HepG2 (cell line): ENCODE results near the gene GOT1. TPM values are rescaled to one million over a fixed set of nuclear protein-coding genes. Genes with fewer than 3 reads are reported as not detected.

Experiments
- ATAC-seq: fragments of 200-7000 bp; cut with Tn5 transposase; 3 replicates; pipeline ENCODE4 v1.9.1; 2020; ENCODE audit warnings: mild to moderate bottlenecking, moderate library complexity
- BruUV-seq: library from RNA; stranded (reverse); fragments of 400-500 nt; replicated peaks from 2 replicates; lab custom pipeline; 2021; lab: Mats Ljungman, UMichigan
- CTCF ChIA-PET: fragments of 300-600 bp; formaldehyde crosslinking; extraction: SDS; loops from one replicate; lab custom pipeline; 2021; ENCODE audit warnings: low total read pairs, inconsistent platforms, low intra/inter-chr PET ratio; lab: Yijun Ruan, JAX
- POLR2A ChIA-PET: fragments of 350-600 bp; sonication (Branson Sonifier 250); formaldehyde crosslinking; loops from one replicate; lab custom pipeline; 2020; ENCODE audit warnings: antibody characterized with exemption, inconsistent platforms; lab: Yijun Ruan, JAX
- DNase-seq: peaks from one replicate; pipeline ENCODE4 v3.0.0-alpha.2; 2015; ENCODE audit warnings: low spot score
- FAIRE-seq: peaks from 3 replicates; lab custom pipeline; 2011; peaks lifted over from hg19 to GRCh38; lab: Jason Lieb, UNC
- H2AFZ ChIP-seq: one replicate; pipeline ENCODE4 v1.6.1; 2011; ENCODE audit warnings: low read length, inconsistent platforms
- H3K27ac ChIP-seq: fragments of 300-600 bp; 3 replicates; pipeline ENCODE4 v1.8.0; 2011; ENCODE audit warnings: mixed run types, mild to moderate bottlenecking, mixed read lengths, low read length, inconsistent platforms; ENCODE audit not compliant: insufficient read depth; ENCODE audit errors: extremely low read length
- H3K27me3 ChIP-seq, 2 experiments: fragments of 200-600 bp in 1 of 2; 2 replicates in 1 of 2; 3 replicates in 1 of 2; pipeline versions ENCODE4 v1.6.0 to v1.8.0; 2011; ENCODE audit warnings: low read length in 2 of 2, mild to moderate bottlenecking in 2 of 2, moderate library complexity in 2 of 2, inconsistent platforms in 1 of 2; ENCODE audit not compliant: insufficient read depth in 2 of 2, control insufficient read depth in 1 of 2
- H3K36me3 ChIP-seq, 2 experiments: fragments of 200-600 bp in 1 of 2; replicated peaks in 1 of 2; 2 replicates in 1 of 2; 3 replicates in 1 of 2; pipeline versions ENCODE4 v1.5.1 to v1.8.0; 2011; ENCODE audit warnings: low read length in 2 of 2, inconsistent platforms in 1 of 2; ENCODE audit not compliant: insufficient read depth in 2 of 2, control insufficient read depth in 1 of 2
- H3K4me1 ChIP-seq: 2 replicates; pipeline ENCODE4 v1.5.1; 2012; ENCODE audit warnings: low read length, inconsistent platforms; ENCODE audit not compliant: insufficient read depth
- H3K4me2 ChIP-seq: 2 replicates; pipeline ENCODE4 v1.6.0; 2011; ENCODE audit warnings: low read depth, low read length, inconsistent platforms
- H3K4me3 ChIP-seq, 3 experiments: fragments of 200-600 bp in 1 of 3; sonication (generic), shearing (Covaris generic) in 1 of 3; replicated peaks in 1 of 3; 2 replicates each; pipeline ENCODE4 v1.5.1; 2011 to 2016; ENCODE audit warnings: low read length in 3 of 3, inconsistent platforms in 2 of 3, low read depth in 2 of 3, mild to moderate bottlenecking in 2 of 3, control low read depth in 1 of 3, mixed read lengths in 1 of 3; ENCODE audit not compliant: insufficient read depth in 1 of 3
- H3K79me2 ChIP-seq: one replicate; pipeline ENCODE4 v1.6.1; 2011; ENCODE audit warnings: low read length, inconsistent platforms; ENCODE audit not compliant: insufficient read depth
- H3K9ac ChIP-seq: 2 replicates; pipeline ENCODE4 v1.6.0; 2011; ENCODE audit warnings: mild to moderate bottlenecking, low read depth, low read length, inconsistent platforms; ENCODE audit not compliant: insufficient read depth
- H3K9me3 ChIP-seq: 2 replicates; pipeline ENCODE4 v1.5.1; 2012; ENCODE audit warnings: mild to moderate bottlenecking, low read length
- H4K20me1 ChIP-seq: 2 replicates; pipeline ENCODE4 v1.6.0; 2011; ENCODE audit warnings: inconsistent platforms, mild to moderate bottlenecking, low read length, moderate library complexity; ENCODE audit not compliant: insufficient read depth
- HNRNPK ChIP-seq: fragments of 200-400 bp; formaldehyde crosslinking; IDR thresholded peaks from 2 replicates; pipeline ENCODE4 v1.6.1; 2018; ENCODE audit warnings: low read length, low read depth, moderate library complexity, mild to moderate bottlenecking; ENCODE audit not compliant: poor library complexity, severe bottlenecking
- JUN ChIP-seq: sonication (generic); formaldehyde crosslinking; IDR thresholded peaks from 2 replicates; pipeline ENCODE4 v1.4.0; 2020; ENCODE audit warnings: mild to moderate bottlenecking, missing genetic modification reagents
- SP5 ChIP-seq: IDR thresholded peaks from 2 replicates; pipeline ENCODE4 v1.6.1; 2016; ENCODE audit warnings: low read depth, borderline replicate concordance
- ZBTB7B ChIP-seq: sonication (generic); formaldehyde crosslinking; IDR thresholded peaks from 2 replicates; pipeline ENCODE4 v1.4.0; 2020; ENCODE audit warnings: missing genetic modification reagents
- ZMAT5 ChIP-seq: sonication (generic); formaldehyde crosslinking; IDR thresholded peaks from 2 replicates; pipeline ENCODE4 v1.5.0; 2020; ENCODE audit warnings: mild to moderate bottlenecking, low read depth, missing genetic modification reagents, borderline replicate concordance
- WGBS: methylation state at CpG from one replicate; pipeline ENCODE4 v1.1.6; 2017; ENCODE audit warnings: low lambda C conversion rate; 5-methylcytosine and 5-hydroxymethylcytosine counted together
- in situ Hi-C: cut with HindIII; loops from 2 replicates; pipeline ENCODE4 v1.10.0; 2017; ENCODE audit warnings: low pct_unique_long_range_greater_than_20kb; ENCODE audit not compliant: extremely low pct_ligation_motif_present
- intact Hi-C: fragments of 100-400 bp; cut with micrococcal nuclease; formaldehyde crosslinking; loops from one replicate; pipeline ENCODE4 v1.10.0; 2022; ENCODE audit not compliant: unreplicated experiment
- polyA plus RNA-seq, 8 experiments: library from polyadenylated mRNA; depleted of rRNA in 3 of 8; stranded (reverse) in 7 of 8; unstranded in 1 of 8; fragments of >200 nt; fragmentation: Illumina TruSeq in 4 of 8; extraction: Trizol in 4 of 8; gene quantifications; 2 replicates each; pipeline versions ENCODE4 v1.2.1 to v1.2.3, GENCODE V29; 2011 to 2016; ENCODE audit warnings: low read depth in 4 of 8, missing spikeins in 1 of 8, mixed read lengths in 1 of 8; ENCODE audit not compliant: insufficient read depth in 1 of 8
- total RNA-seq, 5 experiments: library from RNA; depleted of rRNA; stranded (reverse); fragments of >200 nt; fragmentation: Illumina TruSeq; extraction: Trizol; gene quantifications; 2 replicates each; pipeline ENCODE4 v1.2.3, GENCODE V29; 2016; ENCODE audit warnings: low read depth in 1 of 5

GOT1 gene
- total and polyA plus RNA-seq, 2 of the 13 experiments (the other 11 are each of a cell fraction or from before 2014, with no cell fraction given): 81.2 to 102 TPM

- Histone ChIP-seq H3K4me2 (no peak overlapping the region), H2AFZ (no peak overlapping the region), H3K9me3 (no peaks in the 10 kb centered on the region), H3K4me3 (no peak overlapping the region), H3K36me3 (peaks cover 7 to 14% of the 10 kb centered on the region in 2 experiments), H3K27me3 (no peaks in the 10 kb centered on the region), H3K27ac (no peak overlapping the region), H3K79me2 (no peaks in the 10 kb centered on the region), H3K9ac (no peak overlapping the region)
- DNase-seq: no peak
- WGBS: 77% methylated on average over 2 of the region's 2 CpGs
- intact Hi-C loops: loop anchor here (2.0 kb wide), 1 partner anchor 156 kb away; no protein-coding TSS in a partner anchor
- no peak for FAIRE-seq
- POLR2A ChIA-PET: interaction anchor here (2.1 kb wide), 1 partner anchor 37 kb away, joined by 13 read pairs; the partner anchor contains the start of gene GOT1
- in situ Hi-C loops: loop anchor here (5.0 kb wide), 3 partner anchors 39 to 219 kb away; partner anchors contain the start of gene GOT1
- CTCF ChIA-PET: interaction anchor here (1.2 to 2.6 kb wide), 5 partner anchors 40 to 219 kb away, joined by 4 to 19 read pairs (median 10); no protein-coding TSS in a partner anchor
- peak; percentile 44 for TF ChIP-seq HNRNPK
- TF ChIP-seq ZBTB7B (CRISPR knock-in tag): no peak
- TF ChIP-seq, all 625 proteins: peak for 1
- ATAC-seq: no peak
- no TSS peak for BruUV-seq
- Histone ChIP-seq H4K20me1 (no peaks in the 10 kb centered on the region), H3K4me1 (peaks cover 82% of the 10 kb centered on the region)
Measured at GRCh38 chr10:99393036-99393435, 37.4 kb downstream of the GOT1 start.

- intact Hi-C loops (no loop called here), in situ Hi-C loops (loop anchor here (5.0 kb wide), 3 partner anchors 41 to 221 kb away; partner anchors contain the start of gene GOT1)
- CTCF ChIA-PET: interaction anchor here (0.9 to 2.6 kb wide), 4 partner anchors 41 to 221 kb away, joined by 3 to 19 read pairs (median 10); no protein-coding TSS in a partner anchor
Measured at GRCh38 chr10:99391346-99391745, 39.1 kb downstream of the GOT1 start.

More at GRCh38 chr10:99391346-99391745, 39.1 kb downstream of the GOT1 start:
- no peak for FAIRE-seq
- Histone ChIP-seq H3K9me3 (no peaks in the 10 kb centered on the region), H3K36me3 (no peaks in the 10 kb centered on the region; a peak in 1 of 5 replicates), H3K79me2 (no peaks in the 10 kb centered on the region), H3K4me1 (peaks cover 68% of the 10 kb centered on the region), H4K20me1 (no peaks in the 10 kb centered on the region), H3K27ac (no peak overlapping the region), H3K4me2 (no peak overlapping the region), H3K27me3 (peaks cover 0 to 7% of the 10 kb centered on the region in 2 experiments; a peak in 1 of 5 replicates), H3K4me3 (no peak overlapping the region), H3K9ac (no peak overlapping the region), H2AFZ (no peak overlapping the region)
- DNase-seq: no peak
- no peak for ATAC-seq
- BruUV-seq: no TSS peak
- POLR2A ChIA-PET: interaction anchor here (2.1 kb wide), 1 partner anchor 39 kb away, joined by 13 read pairs; the partner anchor contains the start of gene GOT1
- WGBS: 94% methylated on average over 2 of the region's 2 CpGs
- TF ChIP-seq SP5 (CRISPR knock-in tag): no peak
- TF ChIP-seq ZMAT5 (CRISPR knock-in tag): no peak
- TF ChIP-seq JUN: no peak
- TF ChIP-seq, all 625 proteins: peak for 0
